ENCODE data around the gene PINLYP. TPM values are rescaled to one million over a fixed set of nuclear protein-coding genes. Genes with fewer than 3 reads are reported as not detected.
A peak's percentile ranks its signal among the peaks of the same experiment; 100 is the strongest.
"Not testable (repeated sequence)": the region's sequence is repeated elsewhere in the genome, so short reads cannot be mapped to it uniquely, and the experiment has no call there.

The PINLYP gene
- total RNA-seq, 1 experiment from 2014 or later: 1.3 TPM

DNA sequence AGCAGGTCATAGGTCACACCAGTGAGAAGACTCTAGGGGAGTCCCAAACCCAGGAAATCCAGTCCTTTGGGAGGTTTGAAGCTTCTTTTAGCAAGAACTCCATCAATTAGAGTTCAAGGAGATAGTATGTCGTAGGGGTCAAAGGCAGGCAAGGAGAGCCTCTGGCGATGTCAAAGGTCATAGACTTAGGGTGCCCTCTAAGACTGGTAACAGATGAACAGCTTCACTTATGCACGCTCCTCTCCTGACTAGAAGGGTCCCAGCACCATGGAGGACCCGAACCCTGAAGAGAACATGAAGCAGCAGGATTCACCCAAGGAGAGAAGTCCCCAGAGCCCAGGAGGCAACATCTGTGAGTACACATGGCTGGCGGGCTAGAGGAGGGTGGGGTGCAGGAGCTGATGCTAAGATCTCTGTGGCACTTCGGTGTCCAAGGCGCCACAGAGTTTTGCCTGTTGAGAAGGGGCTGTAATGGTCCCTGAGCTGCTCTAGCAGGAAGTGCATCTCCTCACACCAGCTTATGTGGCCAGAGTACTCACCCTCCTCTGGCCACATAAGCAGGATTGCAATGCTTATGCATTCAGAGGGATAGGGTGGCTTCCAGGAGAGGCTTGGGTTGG, 21.4 kb downstream of the PINLYP start:
- Histone ChIP-seq H3K27ac (peak overlapping the region; percentile 97; the same call in 1 of the 2 replicates), H3K36me3 (peaks cover 68% of the 10 kb centered on the region), H3K27me3 (replicated peaks) (no peaks in the 10 kb centered on the region), H3K9me3 (replicated peaks) (no peaks in the 10 kb centered on the region), H3K4me3 (peak overlapping the region; percentile 48), H3K4me1 (replicated peaks) (peaks cover 24% of the 10 kb centered on the region)
- peak in 1 of 2 experiments; percentile 15 for DNase-seq (ENCODE audit: low read depth in 1 of 2, low spot score in 2 of 2)

DNA sequence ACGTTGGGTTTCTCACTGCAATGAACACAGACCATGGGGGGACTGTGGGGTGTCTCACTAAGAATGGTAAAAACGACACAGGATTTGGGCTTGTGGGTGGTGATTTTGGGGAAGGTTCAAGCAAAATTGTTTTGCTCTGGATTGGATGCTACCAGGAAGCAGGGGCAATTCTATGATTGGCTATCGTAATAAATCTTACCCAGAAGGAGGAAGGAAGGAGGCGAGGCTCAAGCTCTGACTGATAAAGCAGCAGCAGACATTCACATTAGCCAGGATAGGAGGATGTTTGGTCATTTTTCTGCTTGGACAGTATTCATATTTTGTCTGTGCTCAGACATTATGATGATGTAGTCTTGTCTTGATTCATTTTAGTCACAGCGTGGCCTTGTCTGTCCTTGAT, 22.3 kb downstream of the PINLYP start:
- Histone ChIP-seq H3K4me3 (no peak overlapping the region), H3K9me3 (replicated peaks) (no peaks in the 10 kb centered on the region), H3K36me3 (peaks cover 66% of the 10 kb centered on the region), H3K27me3 (replicated peaks) (no peaks in the 10 kb centered on the region), H3K27ac (no peak overlapping the region), H3K4me1 (replicated peaks) (peaks cover 24% of the 10 kb centered on the region)
- DNase-seq (ENCODE audit: low read depth in 1 of 2, low spot score in 2 of 2): no peak

DNA sequence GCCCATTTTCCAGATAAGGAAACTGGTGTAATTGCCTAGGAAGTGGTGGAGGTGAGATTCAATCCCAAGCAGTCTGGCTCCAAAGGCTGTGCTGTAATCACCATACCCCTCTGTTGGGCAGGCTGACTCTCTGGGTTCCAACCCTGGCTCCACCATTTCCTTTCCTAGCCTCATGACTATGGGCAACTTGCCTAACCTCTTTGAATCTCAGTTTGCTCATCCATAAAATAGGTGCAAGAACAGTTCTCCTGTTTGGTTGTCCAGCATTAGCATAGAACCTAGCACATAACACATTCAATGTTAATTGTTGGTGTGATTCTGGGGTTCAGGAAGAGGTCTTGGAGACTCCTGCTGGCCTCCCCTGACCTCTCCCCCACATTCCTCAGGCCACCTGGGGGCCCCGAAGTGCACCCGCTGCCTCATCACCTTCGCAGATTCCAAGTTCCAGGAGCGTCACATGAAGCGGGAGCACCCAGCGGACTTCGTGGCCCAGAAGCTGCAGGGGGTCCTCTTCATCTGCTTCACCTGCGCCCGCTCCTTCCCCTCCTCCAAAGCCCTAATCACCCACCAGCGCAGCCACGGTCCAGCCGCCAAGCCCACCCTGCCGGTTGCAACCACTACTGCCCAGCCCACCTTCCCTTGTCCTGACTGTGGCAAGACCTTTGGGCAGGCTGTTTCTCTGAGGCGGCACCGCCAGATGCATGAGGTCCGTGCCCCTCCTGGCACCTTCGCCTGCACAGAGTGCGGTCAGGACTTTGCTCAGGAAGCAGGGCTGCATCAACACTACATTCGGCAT, 23.0 kb downstream of the PINLYP start:
- Histone ChIP-seq H3K27me3 (replicated peaks) (no peaks in the 10 kb centered on the region), H3K27ac (no peak overlapping the region), H3K9me3 (replicated peaks) (no peaks in the 10 kb centered on the region), H3K4me3 (no peak overlapping the region), H3K36me3 (peaks cover 62% of the 10 kb centered on the region), H3K4me1 (replicated peaks) (peaks cover 24% of the 10 kb centered on the region)
- no peak for DNase-seq (ENCODE audit: low read depth in 1 of 2, low spot score in 2 of 2)

DNA sequence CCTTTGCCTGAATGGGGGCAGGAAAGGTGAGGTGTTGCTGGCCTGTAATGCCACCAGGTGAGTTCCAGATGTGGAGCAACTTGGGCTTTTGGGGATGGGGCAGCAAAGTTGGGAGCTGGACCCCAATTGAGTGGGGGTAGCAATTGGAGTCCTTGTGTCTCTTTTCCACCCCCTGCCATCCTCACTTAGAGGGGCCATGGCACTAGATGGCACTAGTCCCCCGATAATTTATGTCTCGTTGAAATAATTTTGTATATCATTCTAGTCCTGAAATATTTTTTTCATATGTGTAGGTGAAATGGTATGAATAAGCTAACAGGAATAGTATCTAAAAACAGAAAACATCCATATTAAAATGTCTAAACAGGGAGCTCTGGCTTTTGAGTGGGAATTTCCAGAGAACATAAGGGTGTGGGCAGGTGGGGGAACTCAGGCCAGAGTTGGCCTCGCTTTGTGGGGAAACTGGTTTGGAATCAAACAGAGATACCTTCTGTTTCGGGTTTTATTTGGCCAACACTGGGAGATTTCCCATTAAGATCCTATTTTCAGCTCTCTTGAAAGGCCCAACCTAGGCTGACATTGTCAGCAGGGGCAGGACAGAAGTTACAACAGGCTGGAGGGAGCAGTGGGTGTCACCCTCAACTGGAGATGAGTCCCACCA, 24.2 kb downstream of the PINLYP start:
- Histone ChIP-seq H3K4me1 (replicated peaks) (peaks cover 15% of the 10 kb centered on the region), H3K36me3 (peaks cover 54% of the 10 kb centered on the region), H3K4me3 (no peak overlapping the region), H3K9me3 (replicated peaks) (no peaks in the 10 kb centered on the region), H3K27me3 (replicated peaks) (no peaks in the 10 kb centered on the region), H3K27ac (no peak overlapping the region)
- DNase-seq (ENCODE audit: low read depth in 1 of 2, low spot score in 2 of 2): no peak

DNA sequence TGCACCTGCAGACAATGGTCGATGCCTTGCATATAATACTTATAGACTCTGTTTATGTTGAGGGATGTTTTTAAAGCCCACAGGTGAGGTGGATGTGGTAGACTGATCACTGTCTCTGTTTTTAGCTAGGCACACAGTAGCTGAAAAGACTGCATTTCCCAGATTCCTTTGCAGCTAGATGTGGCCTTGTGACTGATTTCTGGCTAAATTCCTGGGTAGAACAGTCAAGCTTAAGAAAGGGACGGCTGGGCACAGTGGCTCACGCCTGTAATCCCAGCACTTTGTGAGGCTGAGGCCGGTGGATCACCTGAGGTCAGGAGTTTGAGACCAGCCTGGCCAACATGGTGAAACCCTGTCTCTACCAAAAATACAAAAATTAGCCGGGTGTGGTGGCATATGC, 24.7 kb downstream of the PINLYP start:
- not testable (repeated sequence) for DNase-seq (ENCODE audit: low read depth in 1 of 2, low spot score in 2 of 2); H3K9me3 ChIP-seq (replicated peaks); H3K27me3 ChIP-seq (replicated peaks); H3K4me3 ChIP-seq; H3K27ac ChIP-seq
- peaks cover 11% of the 10 kb centered on the region for H3K4me1 ChIP-seq (replicated peaks)
- peaks cover 52% of the 10 kb centered on the region for H3K36me3 ChIP-seq

DNA sequence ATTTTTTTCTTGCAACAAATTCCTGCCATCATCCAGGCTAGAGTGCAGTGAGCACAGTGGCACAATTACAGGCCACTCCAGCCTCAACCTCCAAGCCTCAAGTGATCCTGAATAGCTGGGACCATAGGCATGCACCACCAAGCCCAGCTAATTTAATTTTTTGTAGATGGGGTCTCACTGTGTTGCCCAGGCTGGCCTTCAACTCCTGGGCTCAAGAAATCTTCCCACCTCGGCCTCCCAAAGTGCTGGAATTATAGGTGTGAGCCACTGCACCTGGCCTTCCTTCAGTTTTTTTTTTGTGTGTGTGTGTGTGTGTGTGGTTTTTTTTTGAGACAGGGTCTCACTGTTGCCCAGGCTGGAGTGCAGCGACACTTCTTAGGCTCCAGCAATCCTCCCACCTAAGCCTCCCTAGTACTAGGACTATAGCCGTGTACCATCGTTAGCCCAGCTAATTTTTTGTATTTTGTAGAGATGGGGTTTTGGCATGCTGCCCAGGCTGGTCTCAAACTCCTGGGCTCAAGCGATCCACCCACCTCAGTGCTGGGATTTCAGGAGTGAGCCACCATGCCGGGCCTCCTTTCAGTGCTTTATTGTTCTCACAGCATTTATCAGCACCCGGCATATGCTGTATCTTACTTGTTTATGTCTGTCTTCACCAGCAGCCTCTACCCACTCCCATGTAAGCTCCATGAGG, 30.4 kb downstream of the PINLYP start:
- no peak overlapping the region for H3K4me3 ChIP-seq
- H3K27ac ChIP-seq: no peak overlapping the region
- no peak for DNase-seq (ENCODE audit: low read depth in 1 of 2, low spot score in 2 of 2)
- no peaks in the 10 kb centered on the region for H3K9me3 ChIP-seq (replicated peaks)
- H3K4me1 ChIP-seq (replicated peaks): peaks cover 12% of the 10 kb centered on the region
- H3K27me3 ChIP-seq (replicated peaks): no peaks in the 10 kb centered on the region
- H3K36me3 ChIP-seq: peaks cover 44% of the 10 kb centered on the region

DNA sequence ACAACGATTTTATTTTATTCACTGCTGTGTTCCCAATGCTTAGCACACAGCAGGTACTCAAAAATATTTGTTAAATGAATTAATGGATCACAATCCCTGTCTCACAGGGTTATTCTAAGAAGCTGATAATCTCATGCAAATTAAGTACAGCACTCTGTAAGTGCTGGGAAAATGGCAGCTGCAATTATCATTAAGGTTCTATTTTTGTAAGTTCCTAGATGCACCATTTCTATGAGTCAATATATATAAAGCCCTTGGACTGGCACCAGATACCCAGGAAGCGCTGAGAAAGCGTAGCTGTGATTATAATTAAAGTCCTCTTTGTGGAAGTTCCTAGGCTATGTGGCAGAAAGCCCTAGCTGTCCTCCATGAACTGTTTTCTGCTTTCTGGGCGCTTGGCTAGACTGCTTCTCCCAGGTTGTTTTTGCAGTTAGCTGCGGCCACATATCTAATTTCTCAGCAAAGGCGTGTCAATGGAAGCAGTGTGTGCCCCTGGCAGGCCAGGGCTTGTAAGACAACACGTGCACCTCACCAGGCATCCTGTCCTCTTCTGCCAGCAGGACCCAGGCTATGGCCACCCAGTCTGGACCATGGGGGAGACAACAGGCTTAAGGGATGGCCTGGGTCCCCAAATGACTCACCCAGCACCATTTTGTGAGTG, 31.1 kb downstream of the PINLYP start:
- Histone ChIP-seq H3K9me3 (replicated peaks) (no peaks in the 10 kb centered on the region), H3K27ac (no peak overlapping the region), H3K4me1 (replicated peaks) (peaks cover 13% of the 10 kb centered on the region), H3K36me3 (peaks cover 43% of the 10 kb centered on the region), H3K4me3 (no peak overlapping the region), H3K27me3 (replicated peaks) (no peaks in the 10 kb centered on the region)
- no peak for DNase-seq (ENCODE audit: low read depth in 1 of 2, low spot score in 2 of 2)

DNA sequence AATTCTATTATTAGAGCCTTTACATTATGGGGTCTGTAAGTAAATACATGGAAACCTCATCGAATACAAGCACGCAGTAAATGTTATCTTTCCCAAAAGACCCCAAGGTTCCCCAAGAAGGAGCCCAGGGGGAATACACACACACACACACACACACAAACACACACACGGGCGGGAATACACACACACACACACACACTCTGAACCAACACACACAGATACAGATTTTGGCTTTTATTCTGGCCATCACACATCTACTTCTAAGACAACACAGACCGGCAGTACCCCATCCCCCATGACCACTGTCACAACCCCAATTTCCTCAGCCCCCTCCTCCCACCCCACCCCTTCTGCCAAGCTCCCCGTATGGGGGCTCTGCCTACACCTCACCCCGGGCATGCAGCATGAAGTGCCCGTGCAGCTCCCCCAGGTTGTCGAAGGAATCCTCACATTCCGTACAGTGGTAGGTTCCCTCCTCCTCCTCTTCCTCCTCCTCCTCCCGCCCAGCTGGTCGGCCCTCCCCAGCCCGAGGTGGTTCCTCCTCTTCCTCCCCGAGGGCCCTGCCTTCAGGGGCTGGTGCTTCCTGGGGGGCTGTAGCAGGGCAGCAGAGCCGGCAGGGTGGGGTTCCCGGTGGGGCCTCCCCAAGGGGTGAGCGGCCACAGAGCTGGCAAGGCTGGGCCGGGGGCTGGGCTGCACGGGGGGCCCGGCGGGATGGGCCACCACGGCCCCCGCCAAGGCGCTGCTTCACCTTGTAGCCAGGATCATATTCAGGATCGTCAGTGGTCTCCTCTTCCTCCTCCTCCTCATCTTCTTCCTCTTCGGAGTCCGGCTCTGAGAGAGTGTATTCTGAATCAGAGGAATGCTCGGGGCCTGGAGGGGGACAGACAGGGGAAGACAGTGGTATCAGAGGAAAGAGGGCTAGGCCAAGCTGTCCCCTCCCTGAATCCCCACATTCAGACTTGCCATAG, 31.9 kb downstream of the PINLYP start:
- peaks cover 13% of the 10 kb centered on the region for H3K4me1 ChIP-seq (replicated peaks)
- no peaks in the 10 kb centered on the region for H3K9me3 ChIP-seq (replicated peaks)

DNA sequence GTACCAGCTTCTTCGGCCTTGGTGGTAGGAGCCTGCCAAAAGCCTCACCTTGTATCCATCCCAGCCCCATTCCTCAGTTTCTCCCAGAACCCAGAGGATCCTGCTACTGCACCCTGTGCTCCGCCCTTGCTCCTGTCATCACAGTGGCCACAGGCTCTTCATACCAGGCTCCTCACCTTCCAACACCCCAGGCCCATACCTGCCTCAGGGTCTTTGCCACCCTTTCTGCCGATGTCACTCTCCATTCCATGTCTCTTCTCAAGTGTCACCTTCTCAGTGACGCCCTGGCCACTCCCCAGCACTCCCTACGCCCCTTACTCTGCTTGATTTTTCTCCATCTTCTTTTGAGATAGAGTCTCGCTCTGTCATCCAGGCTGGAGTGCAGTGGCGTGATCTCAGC, 34.3 kb downstream of the PINLYP start:
- H3K4me1 ChIP-seq (replicated peaks): peaks cover 13% of the 10 kb centered on the region
- no peak for DNase-seq (ENCODE audit: low read depth in 1 of 2, low spot score in 2 of 2)
- no peaks in the 10 kb centered on the region for H3K27me3 ChIP-seq (replicated peaks)
- H3K36me3 ChIP-seq: peaks cover 45% of the 10 kb centered on the region
- H3K4me3 ChIP-seq: no peak overlapping the region
- no peaks in the 10 kb centered on the region for H3K9me3 ChIP-seq (replicated peaks)
- no peak overlapping the region for H3K27ac ChIP-seq

More for the DNA sequence above, 31.9 kb downstream of the PINLYP start:
- Histone ChIP-seq H3K27me3 (replicated peaks) (no peaks in the 10 kb centered on the region), H3K36me3 (peaks cover 46% of the 10 kb centered on the region), H3K4me3 (no peak overlapping the region), H3K27ac (no peak overlapping the region)
- DNase-seq (ENCODE audit: low read depth in 1 of 2, low spot score in 2 of 2): no peak

DNA sequence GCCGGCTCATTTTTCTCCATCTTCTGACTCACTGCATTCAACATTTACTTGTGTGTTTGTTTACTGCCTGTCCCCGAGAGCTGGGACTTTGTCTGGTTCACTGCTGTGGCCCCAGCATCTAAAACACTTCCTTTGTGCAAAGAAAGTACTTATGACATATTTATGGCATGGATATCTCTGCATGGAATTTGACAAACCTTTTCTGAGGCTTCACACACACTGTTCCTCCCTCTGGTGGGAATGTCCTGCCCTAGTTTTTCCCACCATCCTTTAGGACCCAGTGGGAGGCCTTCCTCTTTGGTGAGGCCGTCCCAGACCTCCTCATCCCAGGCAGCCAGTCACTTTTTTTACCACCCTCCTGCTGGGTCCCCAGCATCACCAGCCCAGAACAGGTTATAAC, 34.9 kb downstream of the PINLYP start:
- Histone ChIP-seq H3K4me3 (no peak overlapping the region), H3K27me3 (replicated peaks) (no peaks in the 10 kb centered on the region), H3K36me3 (peaks cover 45% of the 10 kb centered on the region), H3K4me1 (replicated peaks) (peaks cover 13% of the 10 kb centered on the region), H3K27ac (peak overlapping the region; percentile 17; the same call in 1 of the 2 replicates), H3K9me3 (replicated peaks) (no peaks in the 10 kb centered on the region)
- DNase-seq (ENCODE audit: low read depth in 1 of 2, low spot score in 2 of 2): peak in 1 of 2 experiments; percentile 53

DNA sequence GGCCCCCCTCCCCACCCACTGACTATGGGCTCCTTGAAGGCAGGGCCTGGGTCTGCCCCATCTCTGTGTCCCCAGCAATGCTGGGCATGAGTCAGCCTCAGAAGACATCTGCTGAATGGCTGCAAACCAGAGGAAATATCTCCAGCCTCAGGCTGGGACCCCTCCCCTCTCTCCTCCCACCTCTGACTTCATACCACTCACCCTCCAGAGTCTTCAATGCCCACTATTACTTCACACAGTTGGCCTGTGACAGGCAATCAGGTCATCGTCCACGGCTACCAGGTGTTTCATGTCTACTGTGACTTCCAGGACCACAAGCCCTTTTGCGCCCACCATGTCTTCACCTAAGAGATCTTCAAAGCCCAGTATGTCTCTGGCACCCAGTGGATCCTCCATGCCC, 36.2 kb downstream of the PINLYP start, which contains the start of gene SRRM5:
Gene SRRM5, plus strand, starts transcription at position 301 of the 400 bp plus-strand sequence. Its CDS starts 34 bp downstream, at position 335.
- no peaks in the 10 kb centered on the region for H3K27me3 ChIP-seq (replicated peaks)
- H3K36me3 ChIP-seq: peaks cover 39% of the 10 kb centered on the region
- DNase-seq (ENCODE audit: low read depth in 1 of 2, low spot score in 2 of 2): no peak
- peak within 1 kb of the TSS; percentile 17; the same call in 1 of the 2 replicates for H3K27ac ChIP-seq
- no peak within 1 kb of the TSS for H3K4me3 ChIP-seq
- H3K9me3 ChIP-seq (replicated peaks): no peaks in the 10 kb centered on the region
- H3K4me1 ChIP-seq (replicated peaks): peaks cover 13% of the 10 kb centered on the region

DNA sequence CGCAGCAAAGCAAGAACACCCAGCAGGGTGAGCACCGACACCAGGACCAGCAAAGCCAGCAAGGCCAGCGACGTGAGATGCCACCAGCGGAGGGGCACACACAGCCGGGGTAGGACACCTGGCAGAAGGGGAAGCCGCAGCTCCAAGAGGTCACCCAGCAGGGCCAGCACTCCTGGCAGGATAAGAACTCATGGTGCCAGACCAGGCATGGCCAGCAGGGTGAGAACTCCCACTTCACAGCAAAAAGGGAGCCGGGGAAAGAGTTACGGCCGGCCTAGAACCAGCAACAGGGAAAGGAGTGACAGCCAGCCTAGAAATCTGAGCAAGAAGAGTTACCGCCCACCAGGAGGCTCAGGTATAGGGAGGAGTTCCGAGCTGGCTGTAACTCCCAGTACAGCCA, 36.8 kb downstream of the PINLYP start:
- H3K27ac ChIP-seq: no peak overlapping the region

More for the DNA sequence above, 36.8 kb downstream of the PINLYP start:
- Histone ChIP-seq H3K4me3 (no peak overlapping the region), H3K36me3 (peaks cover 35% of the 10 kb centered on the region), H3K27me3 (replicated peaks) (no peaks in the 10 kb centered on the region), H3K9me3 (replicated peaks) (no peaks in the 10 kb centered on the region), H3K4me1 (replicated peaks) (peaks cover 13% of the 10 kb centered on the region)
- DNase-seq (ENCODE audit: low read depth in 1 of 2, low spot score in 2 of 2): no peak

Measured in SJSA1 (cell line).